CD4-positive, alpha-beta T cell (primary cell): ENCODE results near the gene INPP5A. TPM values are rescaled to one million over a fixed set of nuclear protein-coding genes. Genes with fewer than 3 reads are reported as not detected.

Experiments used
- ATAC-seq: fragments of 200-7000 bp; cut with Tn5 transposase; one replicate; pipeline ENCODE4 v1.10.0; 2022; ENCODE audit warnings: mild to moderate bottlenecking; ENCODE audit not compliant: poor library complexity
- CTCF ChIA-PET: fragments of 350-600 bp; sonication (Branson Sonifier 250); formaldehyde crosslinking; loops from one replicate; lab custom pipeline; 2021; ENCODE audit warnings: antibody characterized with exemption, inconsistent platforms; lab: Charles Lee
- POLR2A ChIA-PET: fragments of 350-600 bp; sonication (Branson Sonifier 250); formaldehyde crosslinking; loops from one replicate; lab custom pipeline; 2021; ENCODE audit warnings: antibody characterized with exemption, inconsistent platforms; lab: Charles Lee
- DNase-seq, 14 experiments: peaks; one replicate each; pipeline ENCODE4 v3.0.0-alpha.2; 2013 to 2020; ENCODE audit warnings: mixed read lengths in 2 of 14
- H3K27ac ChIP-seq, 2 donors: one replicate each; pipeline versions ENCODE4 v1.5.1 to v1.7.0; 2013; ENCODE audit warnings: low read length in 2 of 2, low read depth in 1 of 2, mild to moderate bottlenecking in 1 of 2
- H3K27me3 ChIP-seq, 2 experiments: 1 replicate in 1 of 2; 2 replicates in 1 of 2; pipeline versions ENCODE4 v1.6.1 to v1.7.0; 2013; ENCODE audit warnings: low read length in 2 of 2, control low read depth in 1 of 2, mild to moderate bottlenecking in 1 of 2, moderate library complexity in 1 of 2; ENCODE audit not compliant: insufficient read depth in 2 of 2, control insufficient read depth in 1 of 2
- H3K36me3 ChIP-seq: one replicate; pipeline ENCODE4 v1.6.1; 2013; ENCODE audit warnings: low read length, control low read depth; ENCODE audit not compliant: insufficient read depth
- H3K4me1 ChIP-seq: one replicate; pipeline ENCODE4 v1.6.1; 2013; ENCODE audit warnings: low read length, control low read depth; ENCODE audit not compliant: insufficient read depth
- H3K4me3 ChIP-seq: one replicate; pipeline ENCODE4 v1.5.1; 2013; ENCODE audit warnings: mild to moderate bottlenecking, low read length, moderate library complexity
- H3K9me3 ChIP-seq, 2 experiments: 1 replicate in 1 of 2; 2 replicates in 1 of 2; pipeline versions ENCODE4 v1.6.1 to v1.7.0; 2013; ENCODE audit warnings: low read length in 2 of 2, mild to moderate bottlenecking in 2 of 2, control low read depth in 1 of 2, moderate library complexity in 1 of 2; ENCODE audit not compliant: control insufficient read depth in 1 of 2, insufficient read depth in 1 of 2
- H3K27ac Mint-ChIP-seq: one replicate; pipeline ENCODE4 v1.8.0; 2020; ENCODE audit warnings: mixed read lengths
- H3K27me3 Mint-ChIP-seq: one replicate; pipeline ENCODE4 v1.8.0; 2021; ENCODE audit warnings: mixed read lengths
- H3K36me3 Mint-ChIP-seq: one replicate; pipeline ENCODE4 v1.8.0; 2021; ENCODE audit warnings: low read depth, mixed read lengths
- H3K4me1 Mint-ChIP-seq: one replicate; pipeline ENCODE4 v1.8.0; 2021; ENCODE audit warnings: low read depth, mixed read lengths
- H3K4me3 Mint-ChIP-seq: one replicate; pipeline ENCODE4 v1.8.0; 2020; ENCODE audit warnings: mild to moderate bottlenecking, mixed read lengths
- H3K9me3 Mint-ChIP-seq: one replicate; pipeline ENCODE4 v1.8.0; 2020; ENCODE audit warnings: mixed read lengths
- intact Hi-C, 2 experiments: fragments of 100-400 bp; cut with DNase I in 1 of 2; cut with micrococcal nuclease in 1 of 2; formaldehyde crosslinking; loops; one replicate each; pipeline versions ENCODE4 v1.15.1 to v1.9.0; 2023 to 2025; cut with DNase I, micrococcal nuclease
- total RNA-seq, 174 experiments: library from RNA in 2 of 174; stranded (reverse) in 2 of 174; gene quantifications; one replicate each; pipeline ENCODE4 v1.2.3 and lab custom pipeline; 2021 to 2026
- TF ChIP-seq, protein P1 (sequence below): fragments of 200-600 bp; IDR thresholded peaks from one replicate; pipeline ENCODE4 v1.8.0; 2022; ENCODE audit warnings: antibody characterized with exemption, mild to moderate bottlenecking

Gene INPP5A
- total RNA-seq, 2 experiments from 2014 or later: 22.0 to 24.8 TPM

GRCh38 chr10:132657127-132657706, 119.6 kb downstream of the INPP5A start:
- TF ChIP-seq, protein P1, sequence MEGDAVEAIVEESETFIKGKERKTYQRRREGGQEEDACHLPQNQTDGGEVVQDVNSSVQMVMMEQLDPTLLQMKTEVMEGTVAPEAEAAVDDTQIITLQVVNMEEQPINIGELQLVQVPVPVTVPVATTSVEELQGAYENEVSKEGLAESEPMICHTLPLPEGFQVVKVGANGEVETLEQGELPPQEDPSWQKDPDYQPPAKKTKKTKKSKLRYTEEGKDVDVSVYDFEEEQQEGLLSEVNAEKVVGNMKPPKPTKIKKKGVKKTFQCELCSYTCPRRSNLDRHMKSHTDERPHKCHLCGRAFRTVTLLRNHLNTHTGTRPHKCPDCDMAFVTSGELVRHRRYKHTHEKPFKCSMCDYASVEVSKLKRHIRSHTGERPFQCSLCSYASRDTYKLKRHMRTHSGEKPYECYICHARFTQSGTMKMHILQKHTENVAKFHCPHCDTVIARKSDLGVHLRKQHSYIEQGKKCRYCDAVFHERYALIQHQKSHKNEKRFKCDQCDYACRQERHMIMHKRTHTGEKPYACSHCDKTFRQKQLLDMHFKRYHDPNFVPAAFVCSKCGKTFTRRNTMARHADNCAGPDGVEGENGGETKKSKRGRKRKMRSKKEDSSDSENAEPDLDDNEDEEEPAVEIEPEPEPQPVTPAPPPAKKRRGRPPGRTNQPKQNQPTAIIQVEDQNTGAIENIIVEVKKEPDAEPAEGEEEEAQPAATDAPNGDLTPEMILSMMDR: no peak
- Histone ChIP-seq H3K9me3 (peaks cover 0 to 5% of the 10 kb centered on the region in 2 experiments), H3K4me3 (no peak overlapping the region), H3K27me3 (no peaks in the 10 kb centered on the region), H3K36me3 (peaks cover 32% of the 10 kb centered on the region), H3K27ac (no peak overlapping the region), H3K4me1 (peaks cover 9% of the 10 kb centered on the region)
- ChIA-PET CTCF (no interaction called here), POLR2A (no interaction called here)
- H3K27me3 Mint-ChIP-seq: no peaks in the 10 kb centered on the region
- ATAC-seq (no peak), DNase-seq (no peak)
- H3K27ac Mint-ChIP-seq: no peak overlapping the region
- intact Hi-C loops: no loop called here
- H3K36me3 Mint-ChIP-seq: peaks cover 40% of the 10 kb centered on the region
- no peak overlapping the region for H3K4me3 Mint-ChIP-seq
- H3K9me3 Mint-ChIP-seq: no peaks in the 10 kb centered on the region
- peaks cover 11% of the 10 kb centered on the region for H3K4me1 Mint-ChIP-seq

- H3K36me3 ChIP-seq: peaks cover 27% of the 10 kb centered on the region
- POLR2A ChIA-PET: no interaction called here
- H3K4me3 Mint-ChIP-seq: no peak overlapping the region
- no peaks in the 10 kb centered on the region for H3K27me3 Mint-ChIP-seq
- intact Hi-C loops: no loop called here
- H3K27me3 ChIP-seq: no peaks in the 10 kb centered on the region
- H3K9me3 ChIP-seq: peaks cover 0 to 5% of the 10 kb centered on the region in 2 experiments
- H3K36me3 Mint-ChIP-seq: peaks cover 36% of the 10 kb centered on the region
- peaks cover 11% of the 10 kb centered on the region for H3K4me1 Mint-ChIP-seq
- ATAC-seq (no peak), DNase-seq (no peak)
- TF ChIP-seq, protein P1: no peak
- H3K27ac Mint-ChIP-seq: no peak overlapping the region
- no peak overlapping the region for H3K4me3 ChIP-seq
- no peaks in the 10 kb centered on the region for H3K9me3 Mint-ChIP-seq
- H3K27ac ChIP-seq: no peak overlapping the region
- CTCF ChIA-PET: no interaction called here
- peaks cover 9% of the 10 kb centered on the region for H3K4me1 ChIP-seq
Observed at GRCh38 chr10:132657748-132658147, 120.2 kb downstream of the INPP5A start.

DNA sequence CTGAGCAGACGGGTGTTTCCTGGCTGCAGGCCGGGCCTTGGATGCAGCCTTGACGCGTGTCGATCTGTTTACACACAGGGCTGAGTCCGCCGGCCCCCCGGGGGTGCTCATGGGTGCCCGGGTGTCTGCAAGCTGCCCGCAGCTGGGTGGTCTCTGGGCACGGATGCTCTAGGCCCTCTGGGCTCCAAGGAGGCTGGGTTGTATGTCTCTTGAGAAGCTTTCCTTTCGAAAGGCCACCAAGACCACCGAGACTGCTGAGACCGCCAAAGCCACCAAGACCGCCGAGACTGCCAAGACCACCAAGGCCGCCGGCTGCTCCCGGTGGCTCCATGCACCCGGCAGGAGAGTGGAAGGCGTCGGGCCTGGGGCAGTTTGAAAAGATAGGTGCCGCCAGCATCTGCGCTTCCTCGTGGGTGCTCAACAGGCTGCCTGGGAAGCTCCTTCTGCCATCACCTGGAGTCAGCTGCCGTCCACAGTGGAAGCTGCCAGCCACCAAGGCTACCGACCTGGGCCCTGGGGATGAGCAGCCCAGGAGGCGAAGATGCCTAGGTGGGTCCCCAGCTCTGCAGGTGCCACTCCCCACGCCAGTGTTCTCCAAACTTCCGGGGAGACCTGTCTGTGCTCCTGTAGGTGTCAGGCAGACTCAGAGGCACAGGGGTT, 121.1 kb downstream of the INPP5A start:
- POLR2A ChIA-PET: no interaction called here
- TF ChIP-seq, protein P1: no peak
- Histone ChIP-seq H3K4me3 (no peak overlapping the region), H3K36me3 (peaks cover 21% of the 10 kb centered on the region), H3K27me3 (no peaks in the 10 kb centered on the region), H3K27ac (no peak overlapping the region), H3K4me1 (peaks cover 9% of the 10 kb centered on the region), H3K9me3 (no peaks in the 10 kb centered on the region)
- intact Hi-C loops: no loop called here
- DNase-seq (no peak), ATAC-seq (no peak)
- CTCF ChIA-PET: no interaction called here
- H3K36me3 Mint-ChIP-seq: peaks cover 35% of the 10 kb centered on the region
- H3K9me3 Mint-ChIP-seq: no peaks in the 10 kb centered on the region
- H3K4me1 Mint-ChIP-seq: peaks cover 11% of the 10 kb centered on the region
- H3K4me3 Mint-ChIP-seq: no peak overlapping the region
- H3K27ac Mint-ChIP-seq: no peak overlapping the region
- no peaks in the 10 kb centered on the region for H3K27me3 Mint-ChIP-seq
